Sigmoid colon (tissue), 3 donors: Measurements from ENCODE around the gene WDR19.

Experiments used
- POLR2A ChIP-seq, 2 donors: fragments of 450-650 bp; IDR thresholded peaks; one replicate each; pipeline ENCODE4 v1.6.1; 2016; ENCODE audit warnings: antibody characterized with exemption in 2 of 2, mild to moderate bottlenecking in 2 of 2, moderate library complexity in 2 of 2
- TF ChIP-seq, protein P1 (sequence below), 4 experiments: fragments of 450-650 bp in 3 of 4; fragments of 200-600 bp in 1 of 4; IDR thresholded peaks; one replicate each; pipeline ENCODE4 v1.5.1; 2016 to 2019; ENCODE audit warnings: antibody characterized with exemption in 4 of 4, mild to moderate bottlenecking in 3 of 4, moderate library complexity in 2 of 4

DNA sequence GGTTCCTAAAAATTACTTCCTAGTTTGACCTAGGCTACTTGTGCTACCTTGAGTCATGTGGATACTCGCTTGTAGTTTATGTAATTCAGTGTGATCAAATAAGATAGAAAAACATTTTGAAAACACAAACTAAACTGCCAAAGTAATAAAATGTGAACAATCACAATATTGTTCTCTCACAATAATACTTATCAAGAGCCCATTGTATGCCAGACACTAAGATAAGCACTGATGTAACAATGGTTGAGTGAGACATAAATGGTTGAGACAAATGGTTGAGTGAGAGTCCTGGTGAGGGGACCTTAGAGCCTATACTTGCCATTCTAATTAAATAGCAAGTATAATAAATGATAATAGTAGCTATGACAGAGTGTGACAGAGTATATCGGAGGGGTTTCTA, 142.1 kb downstream of the WDR19 start:
- TF ChIP-seq, protein P1, sequence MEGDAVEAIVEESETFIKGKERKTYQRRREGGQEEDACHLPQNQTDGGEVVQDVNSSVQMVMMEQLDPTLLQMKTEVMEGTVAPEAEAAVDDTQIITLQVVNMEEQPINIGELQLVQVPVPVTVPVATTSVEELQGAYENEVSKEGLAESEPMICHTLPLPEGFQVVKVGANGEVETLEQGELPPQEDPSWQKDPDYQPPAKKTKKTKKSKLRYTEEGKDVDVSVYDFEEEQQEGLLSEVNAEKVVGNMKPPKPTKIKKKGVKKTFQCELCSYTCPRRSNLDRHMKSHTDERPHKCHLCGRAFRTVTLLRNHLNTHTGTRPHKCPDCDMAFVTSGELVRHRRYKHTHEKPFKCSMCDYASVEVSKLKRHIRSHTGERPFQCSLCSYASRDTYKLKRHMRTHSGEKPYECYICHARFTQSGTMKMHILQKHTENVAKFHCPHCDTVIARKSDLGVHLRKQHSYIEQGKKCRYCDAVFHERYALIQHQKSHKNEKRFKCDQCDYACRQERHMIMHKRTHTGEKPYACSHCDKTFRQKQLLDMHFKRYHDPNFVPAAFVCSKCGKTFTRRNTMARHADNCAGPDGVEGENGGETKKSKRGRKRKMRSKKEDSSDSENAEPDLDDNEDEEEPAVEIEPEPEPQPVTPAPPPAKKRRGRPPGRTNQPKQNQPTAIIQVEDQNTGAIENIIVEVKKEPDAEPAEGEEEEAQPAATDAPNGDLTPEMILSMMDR (IDR thresholded peaks at IDR 0.05): no peak
- TF ChIP-seq POLR2A (IDR thresholded peaks at IDR 0.05): no peak
